Muscle of leg (tissue), 11 donors: Measurements from ENCODE around the gene PIN4. TPM values are rescaled to one million over a fixed set of nuclear protein-coding genes. Genes with fewer than 3 reads are reported as not detected.
A peak's percentile ranks its signal among the peaks of the same experiment; 100 is the strongest.

ENCODE experiments used
- DNase-seq: peaks from one replicate; pipeline ENCODE4 v3.0.0; 2013
- H3K27ac ChIP-seq: one replicate; pipeline ENCODE4 v1.5.1; 2013; ENCODE audit warnings: mild to moderate bottlenecking, low read length, control low read depth
- H3K27me3 ChIP-seq: one replicate; pipeline ENCODE4 v1.6.1; 2013; ENCODE audit warnings: low read length; ENCODE audit not compliant: control insufficient read depth, insufficient read depth
- H3K36me3 ChIP-seq: one replicate; pipeline ENCODE4 v1.6.1; 2013; ENCODE audit warnings: low read length; ENCODE audit not compliant: control insufficient read depth, insufficient read depth
- H3K4me1 ChIP-seq: one replicate; pipeline ENCODE4 v1.6.1; 2013; ENCODE audit warnings: low read length; ENCODE audit not compliant: control insufficient read depth, insufficient read depth
- H3K4me3 ChIP-seq: one replicate; pipeline ENCODE4 v1.5.1; 2013; ENCODE audit warnings: low read length, control low read depth
- H3K9me3 ChIP-seq: replicated peaks from 2 replicates; pipeline ENCODE4 v1.6.1; 2013; ENCODE audit warnings: low read depth, low read length; ENCODE audit not compliant: control insufficient read depth
- WGBS: methylation state at CpG from one replicate; pipeline ENCODE4 v1.1.5; 2013; ENCODE audit warnings: missing lambda C conversion rate; ENCODE audit not compliant: insufficient coverage; 5-methylcytosine and 5-hydroxymethylcytosine counted together
- polyA plus RNA-seq, 8 donors: library from polyadenylated mRNA; unstranded; fragments of 120-200 nt; gene quantifications; one replicate each; pipeline versions ENCODE4 v1.2.1 to v1.2.3, GENCODE V29; 2013; ENCODE audit warnings: inconsistent platforms in 1 of 8, low replicate concordance in 1 of 8; ENCODE audit not compliant: insufficient read length in 8 of 8, insufficient read depth in 1 of 8
- total RNA-seq: library from RNA; stranded (reverse); fragments of 120-200 nt; gene quantifications from one replicate; pipeline ENCODE4 v1.2.4, GENCODE V29; 2013

The PIN4 gene
- total and polyA plus RNA-seq, 9 donors, result 19.6 to 40.0 (median 33.1) TPM

DNA sequence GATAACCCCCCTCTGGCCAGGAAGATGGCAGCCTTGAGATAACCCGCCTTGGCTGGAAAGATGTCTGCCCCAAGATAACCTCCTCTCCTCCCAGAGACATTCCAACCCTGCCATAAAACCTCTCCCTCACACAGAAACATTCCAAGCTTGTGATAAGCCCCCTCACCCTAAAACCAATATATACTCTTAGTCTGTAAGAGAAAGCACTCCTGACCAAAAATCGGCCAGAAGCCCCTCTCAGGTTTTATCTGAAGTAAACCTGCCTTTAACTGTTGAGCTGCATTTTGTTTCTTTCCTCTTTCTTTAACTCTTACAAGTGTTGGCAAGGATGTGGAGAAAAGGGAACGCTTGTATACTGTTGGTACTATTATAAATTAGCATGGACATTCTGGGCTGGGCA lies 48.7 kb downstream of the PIN4 start:
- DNase-seq, result no peak
- WGBS, result 86% methylated on average over 1 of the region's 3 CpGs
- Histone ChIP-seq H3K36me3 (no peaks in the 10 kb centered on the region), H3K9me3 (peaks cover 3% of the 10 kb centered on the region), H3K27me3 (peaks cover 5% of the 10 kb centered on the region), H3K4me3 (no peak overlapping the region), H3K4me1 (no peaks in the 10 kb centered on the region), H3K27ac (no peak overlapping the region)

DNA sequence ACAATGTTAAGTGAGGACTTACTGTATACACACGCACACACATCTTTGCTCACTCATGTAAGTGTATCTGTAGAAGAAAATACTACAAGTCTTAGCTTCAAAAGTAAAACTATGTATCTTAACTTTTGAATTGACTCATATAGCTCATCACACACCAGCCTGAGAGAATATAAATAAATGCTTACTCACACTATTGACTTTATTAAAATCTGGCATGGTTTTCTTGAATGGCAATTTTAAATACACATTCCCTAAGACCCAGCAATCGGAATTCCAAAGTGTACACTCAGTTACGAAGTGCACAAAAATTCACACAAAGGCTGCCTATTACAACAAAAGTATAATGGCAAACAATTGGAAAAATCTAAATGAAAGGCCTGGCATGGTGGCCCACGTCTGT lies 55.3 kb downstream of the PIN4 start:
- H3K27ac ChIP-seq, result no peak overlapping the region
- peaks cover 13% of the 10 kb centered on the region for H3K27me3 ChIP-seq
- no peak for DNase-seq
- 83% methylated on average over 1 of the region's 4 CpGs for WGBS
- no peak overlapping the region for H3K4me3 ChIP-seq
- peaks cover 3% of the 10 kb centered on the region for H3K4me1 ChIP-seq
- H3K9me3 ChIP-seq, result no peaks in the 10 kb centered on the region
- no peaks in the 10 kb centered on the region for H3K36me3 ChIP-seq

DNA sequence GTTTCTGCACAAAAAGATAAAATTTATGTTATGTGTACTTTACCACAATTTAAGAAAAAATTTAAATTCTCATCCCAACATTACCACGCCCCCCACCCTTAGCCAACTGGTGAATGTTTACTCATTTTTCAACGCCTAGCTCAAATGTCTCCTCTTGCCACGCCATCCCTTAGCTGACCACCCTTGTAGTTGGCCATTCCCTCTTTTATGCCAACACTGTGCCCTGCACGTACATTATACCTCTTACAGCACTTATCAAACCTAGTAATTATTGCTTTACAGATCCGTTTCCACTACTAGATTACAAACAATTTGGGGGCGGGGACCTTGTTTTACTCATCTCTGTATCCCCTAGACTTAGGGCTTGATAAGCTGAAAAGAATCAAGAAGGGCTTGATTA lies 56.6 kb downstream of the PIN4 start:
- WGBS, result 48% methylated on average over 5 of the region's 6 CpGs
- H3K4me3 ChIP-seq, result peak overlapping the region; percentile 50
- no peaks in the 10 kb centered on the region for H3K9me3 ChIP-seq
- H3K4me1 ChIP-seq, result peaks cover 3% of the 10 kb centered on the region
- no peak for DNase-seq
- no peaks in the 10 kb centered on the region for H3K36me3 ChIP-seq
- H3K27ac ChIP-seq, result no peak overlapping the region
- H3K27me3 ChIP-seq, result peaks cover 17% of the 10 kb centered on the region

DNA sequence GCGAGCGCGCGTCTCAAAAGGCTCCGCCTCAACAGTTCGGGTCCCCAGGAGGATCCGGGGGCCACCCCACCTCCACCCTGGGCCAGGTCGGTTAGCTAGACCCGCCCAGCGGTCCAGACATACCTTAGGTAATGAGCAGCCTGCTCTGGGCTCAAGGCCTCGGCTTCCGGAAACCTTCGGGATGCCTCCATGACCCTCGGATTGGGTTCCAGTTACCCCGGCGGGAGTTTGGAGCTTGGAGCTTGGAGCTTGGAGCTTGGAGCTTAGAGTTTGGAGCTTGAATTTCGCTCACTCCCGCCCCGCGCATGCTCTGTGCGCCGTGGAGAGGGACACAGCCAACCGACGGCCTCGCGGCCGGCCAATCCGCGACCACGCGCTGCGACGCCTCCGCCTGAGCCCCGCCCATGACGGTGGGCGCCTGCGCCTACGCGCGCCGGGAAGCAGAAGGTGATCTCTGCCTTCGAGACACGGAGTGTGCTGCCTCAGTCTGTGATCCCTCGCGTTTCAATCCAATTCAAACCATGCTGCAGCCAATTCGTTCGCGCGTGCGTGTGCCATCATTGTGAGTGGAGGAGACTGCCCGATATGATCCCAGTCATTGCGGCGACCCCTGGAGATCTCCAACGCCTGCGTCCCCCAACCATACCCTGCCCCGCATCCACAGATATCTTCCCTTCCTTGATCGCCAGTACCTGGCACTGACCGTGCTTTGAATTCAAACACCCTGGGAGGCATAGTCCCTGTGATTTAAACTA lies 57.3 kb downstream of the PIN4 start, which contains the start of gene ERCC6L:
Gene ERCC6L, minus strand, starts transcription at position 307 of the 755 bp plus-strand sequence. Its CDS starts 116 bp downstream, at position 191.
- 21% methylated on average over 41 of the region's 59 CpGs for WGBS
- Histone ChIP-seq H3K27me3 (peaks cover 17% of the 10 kb centered on the region), H3K27ac (peak within 1 kb of the TSS; percentile 59), H3K4me3 (peak within 1 kb of the TSS; percentile 50), H3K36me3 (no peaks in the 10 kb centered on the region), H3K4me1 (peaks cover 3% of the 10 kb centered on the region), H3K9me3 (no peaks in the 10 kb centered on the region)
- DNase-seq, result peak; percentile 94

DNA sequence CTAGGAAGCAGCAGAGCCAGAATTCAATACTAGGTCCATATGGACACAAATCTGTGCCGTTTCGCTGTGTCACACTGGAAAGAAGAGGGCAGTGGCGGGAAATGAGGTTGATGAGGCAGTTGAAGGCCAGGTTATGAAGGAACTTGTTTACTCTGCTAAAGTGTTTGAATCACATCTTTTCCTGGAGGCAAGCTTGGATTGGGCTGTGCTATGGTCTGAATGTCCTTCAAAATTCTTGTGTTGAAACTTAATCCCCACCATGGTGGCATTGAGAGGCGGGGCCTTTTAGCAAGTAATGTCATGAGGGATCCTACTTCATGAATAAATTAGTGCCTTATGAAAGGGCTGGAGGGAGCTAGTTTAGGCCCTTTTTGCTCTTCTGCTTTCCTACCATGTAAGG lies 59.4 kb downstream of the PIN4 start:
- peaks cover 3% of the 10 kb centered on the region for H3K4me1 ChIP-seq
- WGBS, result 66% methylated on average over 3 of the region's 4 CpGs
- peaks cover 33% of the 10 kb centered on the region for H3K27me3 ChIP-seq
- DNase-seq, result no peak
- no peaks in the 10 kb centered on the region for H3K9me3 ChIP-seq
- no peaks in the 10 kb centered on the region for H3K36me3 ChIP-seq
- no peak overlapping the region for H3K27ac ChIP-seq
- H3K4me3 ChIP-seq, result no peak overlapping the region

DNA sequence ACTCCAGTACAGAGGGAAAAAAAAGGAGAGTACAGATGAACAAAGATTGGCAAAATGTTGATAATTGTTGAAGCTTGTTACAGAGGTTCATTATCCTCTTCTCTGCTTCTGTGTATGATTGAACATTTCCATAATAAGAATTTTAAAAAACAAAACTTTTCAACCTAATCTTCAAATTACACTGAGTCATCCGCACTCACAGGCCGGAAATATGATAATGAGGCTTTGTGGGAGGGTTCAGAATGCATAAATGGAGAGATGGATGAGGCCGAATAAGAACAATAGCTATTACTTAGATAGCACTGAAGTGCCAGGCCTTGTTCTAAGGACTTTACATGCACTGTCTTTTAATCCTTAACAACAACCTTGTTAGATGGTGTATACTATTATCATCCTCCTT lies 61.9 kb downstream of the PIN4 start:
- Histone ChIP-seq H3K27me3 (peaks cover 36% of the 10 kb centered on the region), H3K36me3 (no peaks in the 10 kb centered on the region), H3K4me1 (peaks cover 5% of the 10 kb centered on the region), H3K4me3 (no peak overlapping the region), H3K27ac (no peak overlapping the region), H3K9me3 (no peaks in the 10 kb centered on the region)
- no CpG with 5 or more reads among the region's 3 CpGs for WGBS
- peak; percentile 19 for DNase-seq

DNA sequence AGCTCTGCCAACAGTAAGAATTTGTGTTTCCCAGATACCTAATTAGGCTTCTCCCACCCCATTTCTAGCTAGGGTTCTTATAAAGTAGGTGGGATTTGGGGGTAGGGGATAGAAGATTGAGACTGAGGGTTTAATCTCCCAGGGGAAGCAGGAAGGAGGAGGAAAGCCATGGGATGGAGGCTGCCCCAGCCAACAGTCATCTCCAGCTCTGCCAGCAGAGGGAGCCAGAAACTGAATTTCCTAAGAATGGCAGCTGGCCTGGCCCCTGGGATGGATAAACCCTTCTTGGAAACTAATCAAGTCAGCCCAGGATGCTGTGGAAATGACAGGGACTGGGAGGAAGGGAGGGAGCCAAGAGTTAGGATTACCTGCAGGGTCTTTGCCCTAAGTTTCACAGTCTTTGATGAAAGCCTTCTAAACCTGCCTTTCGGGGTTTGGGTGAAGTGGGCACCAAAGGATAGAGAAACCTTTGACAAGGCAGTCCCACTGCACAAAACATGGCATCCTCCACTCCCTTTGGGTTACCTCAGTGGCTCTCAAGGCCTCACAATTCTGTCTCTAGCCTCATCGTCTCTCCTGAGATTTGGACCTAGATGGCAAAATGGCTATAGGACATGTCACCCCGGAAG lies 64.0 kb downstream of the PIN4 start:
- no peak overlapping the region for H3K4me3 ChIP-seq
- no peak overlapping the region for H3K27ac ChIP-seq
- no peaks in the 10 kb centered on the region for H3K36me3 ChIP-seq
- peaks cover 2% of the 10 kb centered on the region for H3K4me1 ChIP-seq
- peaks cover 2% of the 10 kb centered on the region for H3K9me3 ChIP-seq
- peak; percentile 24 for DNase-seq
- H3K27me3 ChIP-seq, result peaks cover 31% of the 10 kb centered on the region
- WGBS, result 80% methylated on average over 2 of the region's 3 CpGs

DNA sequence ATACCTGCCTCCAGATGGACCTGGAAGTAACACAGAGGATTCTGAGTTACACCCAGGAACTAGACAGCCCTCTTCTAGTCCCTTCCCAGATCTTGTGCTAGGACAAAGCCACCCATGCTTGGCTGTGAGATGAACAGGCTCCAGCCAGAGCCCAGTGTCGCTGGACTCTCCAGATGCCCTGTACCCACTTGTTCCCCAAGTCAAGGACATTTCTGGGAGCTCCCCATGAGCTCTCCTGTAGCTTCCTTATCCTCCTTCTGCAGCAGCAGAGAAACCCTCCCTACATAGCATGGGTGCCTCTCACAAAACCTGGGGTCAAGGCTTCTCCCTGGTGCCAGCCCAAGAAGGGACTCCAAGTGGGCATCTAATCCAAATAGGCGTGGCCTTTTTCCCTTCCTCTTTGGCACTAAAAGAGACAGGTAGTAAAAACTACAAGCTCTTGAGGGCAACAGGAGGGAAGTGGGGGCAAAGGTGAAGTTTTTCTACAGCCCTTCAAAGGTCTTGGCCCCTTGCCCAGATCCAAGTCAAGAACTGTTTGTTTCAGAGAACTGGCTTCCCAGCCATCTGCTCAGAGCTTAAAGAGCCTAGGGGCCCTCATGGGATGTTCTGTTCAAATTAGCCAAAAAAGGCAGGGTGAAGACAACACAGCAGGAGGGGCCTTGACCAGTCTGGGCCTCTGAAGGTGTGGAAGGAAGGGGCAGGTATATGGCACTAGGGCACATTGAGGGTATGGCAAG lies 65.8 kb downstream of the PIN4 start:
- Histone ChIP-seq H3K27ac (no peak overlapping the region), H3K4me3 (no peak overlapping the region), H3K36me3 (no peaks in the 10 kb centered on the region), H3K4me1 (peaks cover 2% of the 10 kb centered on the region), H3K27me3 (peaks cover 31% of the 10 kb centered on the region), H3K9me3 (peaks cover 2% of the 10 kb centered on the region)
- 94% methylated on average over 2 of the region's 2 CpGs for WGBS
- peak; percentile 38 for DNase-seq
